Stimulated activated CD4-positive, alpha-beta T cell treated with anti-CD3 and anti-CD28 coated beads, Interleukin-1b, Interleukin-23, amount 100 ng/mL, for 48 hours (primary cell): ENCODE data around the gene PAGE2.
"Not testable (repeated sequence)": the region's sequence is repeated elsewhere in the genome, so short reads cannot be mapped to it uniquely, and the experiment has no call there.

Experiments
- DNase-seq: peaks from one replicate; pipeline ENCODE4 v3.0.0-alpha.2; 2020

PAGE2 gene

GRCh38 chrX:55088795-55089489 lies at the start of gene PAGE2:
PAGE2 (plus strand) TSS chrX:55089018; CDS start chrX:55090021, 1,003 bp downstream.
- no peak for DNase-seq

GRCh38 chrX:55039471-55039870 lies 49.3 kb upstream of the PAGE2 start:
- DNase-seq, result no peak

- no peak for DNase-seq
Observed at GRCh38 chrX:55041514-55041913, 47.3 kb upstream of the PAGE2 start.

GRCh38 chrX:55050599-55050998 lies 38.2 kb upstream of the PAGE2 start:
- DNase-seq, result not testable (repeated sequence)

GRCh38 chrX:55056820-55057674 lies 31.8 kb upstream of the PAGE2 start:
- DNase-seq, result no peak

- DNase-seq, result peak; percentile 5
Observed at GRCh38 chrX:55057675-55058249, 31.1 kb upstream of the PAGE2 start.

GRCh38 chrX:55067180-55067579 lies 21.6 kb upstream of the PAGE2 start:
- not testable (repeated sequence) for DNase-seq

GRCh38 chrX:55072286-55072685 lies 16.5 kb upstream of the PAGE2 start:
- no peak for DNase-seq

- no peak for DNase-seq
Observed at GRCh38 chrX:55074851-55075467, 13.9 kb upstream of the PAGE2 start, which contains the start of gene PAGE2B. PAGE2B (plus strand) TSS chrX:55075030; CDS start chrX:55076042, 1,012 bp downstream.

- no peak for DNase-seq
Observed at GRCh38 chrX:55098691-55099090, 9.9 kb downstream of the PAGE2 start.

GRCh38 chrX:55099162-55099561 lies 10.3 kb downstream of the PAGE2 start:
- no peak for DNase-seq

GRCh38 chrX:55102754-55103153 lies 13.9 kb downstream of the PAGE2 start:
- no peak for DNase-seq

GRCh38 chrX:55107262-55107661 lies 18.4 kb downstream of the PAGE2 start:
- DNase-seq, result no peak

GRCh38 chrX:55107911-55108310 lies 19.1 kb downstream of the PAGE2 start:
- DNase-seq, result no peak

GRCh38 chrX:55109306-55109705 lies 20.5 kb downstream of the PAGE2 start:
- no peak for DNase-seq

- no peak for DNase-seq
Observed at GRCh38 chrX:55111578-55112254, 22.9 kb downstream of the PAGE2 start.

GRCh38 chrX:55116589-55116988 lies 27.8 kb downstream of the PAGE2 start:
- not testable (repeated sequence) for DNase-seq

GRCh38 chrX:55118574-55118973 lies 29.8 kb downstream of the PAGE2 start:
- no peak for DNase-seq

GRCh38 chrX:55119271-55119670 lies 30.5 kb downstream of the PAGE2 start:
- DNase-seq, result no peak

- no peak for DNase-seq
Observed at GRCh38 chrX:55119712-55120111, 30.9 kb downstream of the PAGE2 start.

- DNase-seq, result no peak
Observed at GRCh38 chrX:55120761-55121358, 32.0 kb downstream of the PAGE2 start.

- DNase-seq, result no peak
Observed at GRCh38 chrX:55123900-55124299, 35.1 kb downstream of the PAGE2 start.
